WTC11 (cell line): ENCODE measurements around the gene MLEC. TPM values are rescaled to one million over a fixed set of nuclear protein-coding genes. Genes with fewer than 3 reads are reported as not detected.

Experiments used
- ATAC-seq: fragments of 200-7000 bp; cut with Tn5 transposase; 2 replicates; pipeline ENCODE4 v1.10.0; 2021; ENCODE audit warnings: mild to moderate bottlenecking, moderate library complexity
- CTCF ChIA-PET: fragments of 300-600 bp; sonication (Branson Sonifier 250); formaldehyde crosslinking; loops from one replicate; lab custom pipeline; 2021; ENCODE audit warnings: antibody characterized with exemption; lab: Charles Lee
- POLR2A ChIA-PET: fragments of 350-600 bp; sonication (Branson Sonifier 250); formaldehyde crosslinking; loops from one replicate; lab custom pipeline; 2021; ENCODE audit warnings: antibody characterized with exemption; lab: Charles Lee
- DNase-seq: peaks from one replicate; pipeline ENCODE4 v3.0.0; 2021; ENCODE audit warnings: low spot score
- H3K27ac Mint-ChIP-seq: 2 replicates; pipeline ENCODE4 v1.8.0; 2021; ENCODE audit warnings: mixed read lengths
- H3K27me3 Mint-ChIP-seq: 2 replicates; pipeline ENCODE4 v1.8.0; 2021; ENCODE audit warnings: low read depth, mild to moderate bottlenecking, moderate library complexity, mixed read lengths
- H3K36me3 Mint-ChIP-seq: 2 replicates; pipeline ENCODE4 v1.8.0; 2021; ENCODE audit warnings: mixed read lengths
- H3K4me1 Mint-ChIP-seq: 2 replicates; pipeline ENCODE4 v1.8.0; 2022; ENCODE audit warnings: mixed read lengths
- H3K4me3 Mint-ChIP-seq: 2 replicates; pipeline ENCODE4 v1.8.0; 2021; ENCODE audit warnings: mild to moderate bottlenecking, moderate library complexity, mixed read lengths
- H3K9me3 Mint-ChIP-seq: 2 replicates; pipeline ENCODE4 v1.8.0; 2021; ENCODE audit warnings: mixed read lengths
- AR ChIP-seq: fragments of 250-450 bp; sonication (Bioruptor Pico); IDR thresholded peaks from 2 replicates; pipeline ENCODE4 v1.9.0; 2021; ENCODE audit warnings: mild to moderate bottlenecking
- ARID4B ChIP-seq: sonication (generic); formaldehyde crosslinking; IDR thresholded peaks from 2 replicates; pipeline ENCODE4 v1.8.0; 2023; ENCODE audit warnings: missing genetic modification reagents, mild to moderate bottlenecking, borderline replicate concordance
- EMX1 ChIP-seq: fragments of 250-450 bp; sonication (Bioruptor Pico); IDR thresholded peaks from 2 replicates; pipeline ENCODE4 v1.8.0; 2021; ENCODE audit warnings: mild to moderate bottlenecking
- ETV6 ChIP-seq: sonication (generic); formaldehyde crosslinking; IDR thresholded peaks from 2 replicates; pipeline ENCODE4 v1.8.1; 2022; ENCODE audit warnings: mild to moderate bottlenecking, missing genetic modification reagents
- IRF1 ChIP-seq: sonication (generic); formaldehyde crosslinking; IDR thresholded peaks from 2 replicates; pipeline ENCODE4 v1.8.0; 2023; ENCODE audit warnings: missing genetic modification reagents
- NFATC4 ChIP-seq: fragments of 250-450 bp; sonication (Bioruptor Pico); IDR thresholded peaks from 2 replicates; pipeline ENCODE4 v1.9.0; 2021; ENCODE audit warnings: mild to moderate bottlenecking
- NR2C2 ChIP-seq: sonication (generic); formaldehyde crosslinking; IDR thresholded peaks from 2 replicates; pipeline ENCODE4 v1.8.0; 2022; ENCODE audit warnings: mild to moderate bottlenecking, missing genetic modification reagents
- NR3C1 ChIP-seq: sonication (generic); formaldehyde crosslinking; conservative IDR thresholded peaks from 2 replicates; pipeline ENCODE4 v1.8.1; 2023; ENCODE audit warnings: low read depth, mild to moderate bottlenecking, missing genetic modification reagents
- PRRX2 ChIP-seq: fragments of 250-450 bp; sonication (Bioruptor Pico); IDR thresholded peaks from 2 replicates; pipeline ENCODE4 v1.8.0; 2021; ENCODE audit warnings: mild to moderate bottlenecking
- RELA ChIP-seq: sonication (generic); formaldehyde crosslinking; IDR thresholded peaks from 2 replicates; pipeline ENCODE4 v1.8.1; 2022; ENCODE audit warnings: missing genetic modification reagents, mild to moderate bottlenecking, borderline replicate concordance
- SMAD4 ChIP-seq: sonication (generic); formaldehyde crosslinking; IDR thresholded peaks from 2 replicates; pipeline ENCODE4 v1.8.0; 2022; ENCODE audit warnings: mild to moderate bottlenecking, missing genetic modification reagents
- TP53 ChIP-seq: sonication (generic); formaldehyde crosslinking; IDR thresholded peaks from 2 replicates; pipeline ENCODE4 v1.8.1; 2023; ENCODE audit warnings: mild to moderate bottlenecking, missing genetic modification reagents
- ZBTB21 ChIP-seq: sonication (generic); formaldehyde crosslinking; IDR thresholded peaks from 2 replicates; pipeline ENCODE4 v1.8.1; 2023; ENCODE audit warnings: mild to moderate bottlenecking, missing genetic modification reagents, borderline replicate concordance
- ZNF219 ChIP-seq: sonication (generic); formaldehyde crosslinking; IDR thresholded peaks from 2 replicates; pipeline ENCODE4 v1.8.0; 2023; ENCODE audit warnings: missing genetic modification reagents, mild to moderate bottlenecking, borderline replicate concordance
- ZNF232 ChIP-seq: sonication (generic); formaldehyde crosslinking; IDR thresholded peaks from 2 replicates; pipeline ENCODE4 v1.8.0; 2022; ENCODE audit warnings: mild to moderate bottlenecking, missing genetic modification reagents
- ZNF532 ChIP-seq: fragments of 250-450 bp; sonication (Bioruptor Pico); IDR thresholded peaks from 2 replicates; pipeline ENCODE4 v1.9.0; 2021; ENCODE audit warnings: mild to moderate bottlenecking, borderline replicate concordance
- total RNA-seq: library from RNA; stranded (reverse); gene quantifications from 3 replicates; pipeline ENCODE4 v1.2.3, GENCODE V29; 2021

MLEC gene
- total RNA-seq, 1 experiment from 2014 or later = 278 TPM

GRCh38 chr12:120643574-120643973 is 43.4 kb upstream of the MLEC start:
- H3K27ac Mint-ChIP-seq = no peak overlapping the region
- POLR2A ChIA-PET = no interaction called here
- H3K4me1 Mint-ChIP-seq = peaks cover 19% of the 10 kb centered on the region
- no peaks in the 10 kb centered on the region for H3K9me3 Mint-ChIP-seq
- TF ChIP-seq ZBTB21 (CRISPR knock-in tag) (no peak), IRF1 (no peak), SMAD4 (CRISPR knock-in tag) (no peak), NFATC4 (CRISPR knock-in tag) (no peak), NR3C1 (CRISPR knock-in tag) (no peak), EMX1 (CRISPR knock-in tag) (no peak), ZNF219 (CRISPR knock-in tag) (no peak), ZNF532 (CRISPR knock-in tag) (no peak), PRRX2 (no peak), AR (CRISPR knock-in tag) (no peak), ZNF232 (no peak), NR2C2 (CRISPR knock-in tag) (no peak), ETV6 (no peak), RELA (no peak)
- ATAC-seq (no peak), DNase-seq (no peak)
- CTCF ChIA-PET = interaction anchor here (0.7 kb wide), 1 partner anchor 43 kb away, joined by 4 read pairs; the partner anchor contains the start of gene MLEC
- H3K4me3 Mint-ChIP-seq = no peak overlapping the region
- no peaks in the 10 kb centered on the region for H3K36me3 Mint-ChIP-seq
- H3K27me3 Mint-ChIP-seq = peaks cover 20% of the 10 kb centered on the region

GRCh38 chr12:120646044-120646443 is 40.9 kb upstream of the MLEC start:
- ChIA-PET CTCF (interaction anchor here (0.6 to 3.8 kb wide), 12 partner anchors 11 to 380 kb away, joined by 3 to 44 read pairs (median 4); partner anchors contain the start of genes POP5 and PXN), POLR2A (no interaction called here)
- H3K9me3 Mint-ChIP-seq = no peaks in the 10 kb centered on the region
- H3K27ac Mint-ChIP-seq = no peak overlapping the region
- no peaks in the 10 kb centered on the region for H3K36me3 Mint-ChIP-seq
- H3K4me3 Mint-ChIP-seq = no peak overlapping the region
- H3K4me1 Mint-ChIP-seq = peaks cover 37% of the 10 kb centered on the region
- no peak for ATAC-seq
- TF ChIP-seq ARID4B (CRISPR knock-in tag) (no peak), TP53 (CRISPR knock-in tag) (no peak)
- DNase-seq = no peak
- H3K27me3 Mint-ChIP-seq = peaks cover 20% of the 10 kb centered on the region
